Posterior cingulate gyrus (tissue), 11 donors: ENCODE data around the gene NUPR2.
"Not testable (repeated sequence)": the region's sequence is repeated elsewhere in the genome, so short reads cannot be mapped to it uniquely, and the experiment has no call there.

Experiments
- DNase-seq, 10 donors: peaks; one replicate each; pipeline versions ENCODE4 v3.0.0 to v3.0.0-alpha.2; 2020 to 2021; ENCODE audit warnings: mixed read lengths in 3 of 10
- intact Hi-C: fragments of 100-400 bp; cut with DNase I; formaldehyde crosslinking; loops from one replicate; pipeline ENCODE4 v1.15.1; 2023

The NUPR2 gene

DNA sequence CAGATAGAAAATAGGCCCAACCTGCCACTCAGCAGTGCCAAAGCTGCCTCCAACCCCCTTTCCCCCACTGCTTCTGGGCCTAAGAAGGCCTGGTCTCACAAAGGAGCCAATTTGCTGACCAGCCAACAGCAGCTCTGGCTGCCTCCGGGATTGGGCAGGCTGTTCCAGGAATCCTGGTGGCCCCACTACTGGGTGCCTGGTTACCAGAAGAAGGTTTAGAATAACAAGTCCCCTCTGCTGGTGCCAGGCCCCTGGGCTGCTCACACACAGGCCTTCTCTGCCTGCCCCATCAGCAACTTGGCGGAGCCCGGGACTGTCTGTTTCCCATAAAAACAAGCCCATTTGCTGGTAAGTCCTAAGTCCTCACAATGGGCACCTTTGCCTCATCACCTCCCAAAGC is 24.6 kb downstream of the NUPR2 start:
- intact Hi-C loops: no loop called here
- peak in 9 of 10 donors; percentile 6 to 90 (median 70) for DNase-seq

DNA sequence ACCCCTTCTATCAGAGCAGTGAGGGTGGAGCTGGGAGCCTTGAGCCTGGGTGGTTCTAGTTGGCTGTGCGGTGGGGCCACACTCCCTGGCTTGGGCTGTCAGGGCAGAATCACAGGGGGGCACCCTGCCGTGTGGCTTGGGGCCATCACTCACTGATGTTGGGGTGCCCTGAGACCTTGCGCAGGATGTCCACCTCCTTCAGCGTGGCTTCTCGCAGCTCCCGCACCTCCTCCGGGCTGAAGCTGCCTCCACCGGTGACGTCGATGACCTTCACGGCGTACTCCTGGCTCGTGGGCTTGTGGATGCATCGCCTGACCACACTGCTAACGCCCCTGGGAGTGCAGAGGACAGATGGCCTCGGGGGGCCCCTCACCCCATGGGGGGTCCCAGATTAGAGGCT is 28.8 kb downstream of the NUPR2 start:
- DNase-seq: no peak
- intact Hi-C loops: no loop called here

DNA sequence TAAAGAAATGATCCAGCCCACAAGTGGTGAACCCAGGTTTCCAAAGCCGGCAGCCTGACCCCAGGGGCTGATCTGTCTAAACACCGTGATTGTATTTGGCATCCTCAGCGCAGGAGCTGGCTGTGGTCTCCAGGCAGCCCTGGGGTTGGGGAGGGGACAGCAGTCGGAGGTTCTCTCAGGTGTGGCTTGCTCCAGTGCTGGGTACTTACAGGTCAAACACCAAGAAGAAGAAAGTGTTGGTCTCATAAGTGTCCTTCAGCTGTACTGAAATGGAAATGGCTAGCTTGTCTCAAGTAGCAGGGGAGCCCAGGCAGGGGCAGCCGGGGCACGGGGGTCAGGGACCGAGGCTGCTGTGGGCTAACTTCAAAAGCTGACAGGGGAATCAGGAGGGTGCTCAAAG is 29.5 kb downstream of the NUPR2 start:
- intact Hi-C loops: no loop called here
- DNase-seq: peak in 1 of 10 donors; percentile 59

DNA sequence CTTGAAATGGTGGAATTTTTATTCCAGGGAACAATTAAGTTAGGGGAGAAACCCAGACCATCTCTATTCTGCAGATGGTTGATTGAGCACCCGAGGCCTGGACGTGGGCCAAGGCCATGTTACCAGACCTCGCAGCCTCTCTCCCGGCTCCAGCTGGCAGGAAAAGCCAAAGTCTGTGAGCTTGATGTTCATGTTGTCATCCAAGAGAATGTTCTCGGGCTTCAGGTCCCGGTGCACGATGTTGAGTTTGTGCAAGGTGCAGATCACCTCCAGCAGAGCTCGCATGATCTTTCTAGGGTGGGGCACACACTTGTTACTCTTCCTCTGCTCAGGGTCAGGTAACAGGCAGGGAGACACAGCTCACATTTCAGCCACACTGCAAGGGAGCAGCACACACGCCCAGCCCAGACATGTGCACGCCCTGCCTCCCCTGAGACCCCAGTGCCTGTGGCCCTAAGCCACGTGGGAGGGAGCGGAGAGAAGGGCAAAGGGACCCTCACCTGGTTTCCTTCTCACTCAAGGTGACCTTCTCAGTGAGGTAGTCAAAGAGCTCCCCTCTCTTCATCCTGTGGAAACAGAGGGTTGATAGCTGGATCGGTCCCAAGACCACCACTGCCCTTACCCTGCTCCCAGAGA is 32.9 kb downstream of the NUPR2 start:
- intact Hi-C loops: no loop called here
- DNase-seq: peak; percentile 40 to 94 (median 66)

DNA sequence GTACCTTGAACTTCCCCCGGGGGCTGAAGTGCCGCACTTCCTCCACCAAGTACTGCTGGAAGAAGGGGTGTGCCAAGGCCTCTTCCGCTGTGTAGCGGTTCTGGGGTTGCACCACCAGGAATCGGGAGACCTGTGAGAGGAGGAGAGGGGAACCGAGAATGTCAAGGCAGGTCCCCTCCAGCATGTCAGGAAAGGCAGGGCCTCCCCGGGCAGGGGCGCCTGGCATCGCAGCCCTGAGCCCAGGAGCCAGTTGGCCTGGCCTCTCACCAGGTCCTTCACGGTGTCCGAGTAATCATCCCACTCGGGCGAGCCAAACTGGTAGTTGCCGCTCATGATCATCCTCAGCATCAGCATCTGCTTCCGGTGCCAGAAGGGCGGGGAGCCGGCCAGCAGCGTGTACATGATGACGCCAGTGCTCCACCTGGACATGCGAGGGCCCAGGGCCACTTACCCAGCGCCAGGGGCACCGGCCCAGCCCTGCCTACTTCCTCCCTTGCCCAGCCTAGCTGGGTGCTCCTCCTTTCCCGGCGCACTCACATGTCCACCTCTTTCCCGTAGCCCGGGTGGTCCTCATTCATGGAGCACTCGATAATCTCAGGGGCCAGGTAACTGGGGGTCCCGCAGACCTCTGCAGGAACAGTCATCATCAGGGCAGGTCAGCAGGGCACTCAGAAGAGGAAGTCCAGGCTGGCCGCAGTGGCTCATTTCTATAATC is 34.4 kb downstream of the NUPR2 start:
- intact Hi-C loops: no loop called here
- peak in 1 of 10 donors; percentile 82 for DNase-seq

DNA sequence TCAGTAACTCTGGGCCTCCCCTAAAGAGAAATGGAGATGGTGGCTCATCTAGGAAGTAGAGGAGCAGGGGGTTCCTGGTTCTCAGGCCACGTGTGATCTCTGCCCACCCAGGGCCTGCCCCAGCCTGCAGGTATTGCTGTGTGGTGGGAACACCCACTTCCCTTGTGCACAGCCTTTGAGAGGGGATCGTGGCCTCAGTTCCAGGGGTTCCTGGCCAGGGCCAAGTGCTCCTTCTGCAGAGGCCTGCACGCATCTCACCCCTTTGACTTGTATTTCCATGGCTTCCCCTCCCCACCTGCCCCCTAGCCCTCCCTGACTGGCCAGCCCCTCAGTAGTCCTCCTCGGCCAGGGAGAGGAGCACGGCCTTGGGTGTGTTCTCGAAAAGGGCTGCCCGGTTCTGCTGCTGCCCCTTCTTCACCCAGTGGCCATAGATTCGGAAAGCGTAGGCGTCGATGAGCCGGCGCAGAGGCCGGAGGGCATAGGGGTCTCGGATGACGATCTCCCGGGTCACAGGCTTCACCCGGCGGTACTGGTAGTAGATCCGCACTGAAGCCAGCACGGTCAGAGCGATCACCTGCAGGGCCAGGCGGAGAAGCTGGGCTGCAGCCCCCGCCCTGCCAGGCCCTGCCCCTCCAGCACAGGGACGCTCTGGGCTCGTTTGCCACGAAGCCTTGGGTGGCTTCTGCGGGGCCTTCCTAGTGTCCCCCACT is 35.3 kb downstream of the NUPR2 start:
- DNase-seq: peak in 1 of 10 donors; percentile 81
- intact Hi-C loops: not testable (repeated sequence)

DNA sequence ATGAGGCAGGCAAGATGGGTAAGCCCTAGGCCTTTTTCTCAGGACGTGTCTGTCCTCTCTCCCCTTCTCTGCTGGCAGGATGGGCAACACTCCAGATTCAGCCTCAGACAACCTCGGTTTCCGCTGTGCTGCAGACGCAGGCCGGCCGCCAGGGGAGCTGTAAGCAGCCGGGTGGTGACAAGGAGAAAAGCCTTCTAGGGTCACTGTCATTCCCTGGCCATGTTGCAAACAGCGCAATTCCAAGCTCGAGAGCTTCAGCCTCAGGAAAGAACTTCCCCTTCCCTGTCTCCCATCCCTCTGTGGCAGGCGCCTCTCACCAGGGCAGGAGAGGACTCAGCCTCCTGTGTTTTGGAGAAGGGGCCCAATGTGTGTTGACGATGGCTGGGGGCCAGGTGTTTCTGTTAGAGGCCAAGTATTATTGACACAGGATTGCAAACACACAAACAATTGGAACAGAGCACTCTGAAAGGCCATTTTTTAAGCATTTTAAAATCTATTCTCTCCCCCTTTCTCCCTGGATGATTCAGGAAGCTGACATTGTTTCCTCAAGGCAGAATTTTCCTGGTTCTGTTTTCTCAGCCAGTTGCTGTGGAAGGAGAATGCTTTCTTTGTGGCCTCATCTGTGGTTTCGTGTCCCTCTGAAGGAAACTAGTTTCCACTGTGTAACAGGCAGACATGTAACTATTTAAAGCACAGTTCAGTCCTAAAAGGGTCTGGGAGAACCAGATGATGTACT is 36.6 kb downstream of the NUPR2 start:
- intact Hi-C loops: loop anchor here (1.0 kb wide), 1 partner anchor 27 kb away; the partner anchor contains the start of gene CHCHD2

DNA sequence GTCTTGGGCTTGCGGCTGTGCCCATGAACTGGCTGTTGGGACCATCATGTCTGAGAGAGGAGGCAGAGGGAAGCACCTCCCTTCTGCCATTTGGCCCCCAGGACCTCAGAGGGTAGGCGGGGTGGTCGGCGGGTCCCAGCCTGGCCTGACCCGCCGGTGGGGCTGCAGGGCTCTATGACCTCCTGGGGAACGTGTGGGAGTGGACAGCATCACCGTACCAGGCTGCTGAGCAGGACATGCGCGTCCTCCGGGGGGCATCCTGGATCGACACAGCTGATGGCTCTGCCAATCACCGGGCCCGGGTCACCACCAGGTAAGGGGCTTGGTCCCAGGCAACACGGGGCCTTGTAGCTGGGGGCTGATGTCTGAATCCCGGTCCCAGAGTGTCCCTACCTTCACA is 38.0 kb downstream of the NUPR2 start:
- intact Hi-C loops: no loop called here
- peak in 1 of 10 donors; percentile 79 for DNase-seq

More for the DNA sequence above, 36.6 kb downstream of the NUPR2 start:
- peak; percentile 71 to 97 (median 83) for DNase-seq

DNA sequence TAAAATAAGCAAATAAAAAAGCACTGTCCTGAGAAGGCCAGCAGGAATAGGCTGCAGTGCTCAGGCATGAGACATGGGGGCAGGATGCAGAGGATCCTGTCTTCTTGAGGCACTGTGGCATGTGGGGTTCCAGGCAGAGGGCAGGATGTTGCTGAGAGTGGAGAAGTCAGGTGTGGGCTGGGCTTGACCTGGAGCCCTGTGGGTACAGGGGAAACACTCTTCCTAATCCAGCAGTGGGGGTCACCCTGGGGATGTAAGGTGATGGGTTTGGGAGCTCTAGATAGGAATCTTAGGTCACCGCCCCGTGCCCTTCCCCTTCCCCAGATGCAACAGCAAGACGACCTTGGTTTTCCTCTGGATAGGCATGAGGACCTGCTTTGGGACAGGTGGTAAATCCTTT is 38.5 kb downstream of the NUPR2 start:
- peak in 1 of 10 donors; percentile 58 for DNase-seq
- intact Hi-C loops: no loop called here

DNA sequence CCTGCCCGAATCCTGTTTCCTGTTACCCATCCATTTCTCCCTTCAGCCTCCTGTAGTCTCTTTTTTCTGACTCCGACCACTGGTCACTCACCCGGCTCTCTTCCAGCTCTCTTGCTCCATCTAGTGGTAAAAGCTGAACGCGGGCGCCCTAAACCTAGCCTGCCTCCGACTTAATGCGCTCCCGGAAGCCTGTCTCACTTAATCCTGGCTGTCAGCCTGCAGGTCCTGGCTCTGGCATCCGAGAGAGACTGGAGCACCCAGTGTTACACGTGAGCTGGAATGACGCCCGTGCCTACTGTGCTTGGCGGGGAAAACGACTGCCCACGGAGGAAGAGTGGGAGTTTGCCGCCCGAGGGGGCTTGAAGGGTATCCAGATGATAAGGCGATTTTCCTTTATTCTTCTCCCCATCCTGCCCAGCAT is 41.8 kb downstream of the NUPR2 start:
- intact Hi-C loops: loop anchor here (1.0 kb wide), 1 partner anchor 69 kb away; no protein-coding TSS in a partner anchor
- DNase-seq: peak; percentile 60 to 95 (median 76)

DNA sequence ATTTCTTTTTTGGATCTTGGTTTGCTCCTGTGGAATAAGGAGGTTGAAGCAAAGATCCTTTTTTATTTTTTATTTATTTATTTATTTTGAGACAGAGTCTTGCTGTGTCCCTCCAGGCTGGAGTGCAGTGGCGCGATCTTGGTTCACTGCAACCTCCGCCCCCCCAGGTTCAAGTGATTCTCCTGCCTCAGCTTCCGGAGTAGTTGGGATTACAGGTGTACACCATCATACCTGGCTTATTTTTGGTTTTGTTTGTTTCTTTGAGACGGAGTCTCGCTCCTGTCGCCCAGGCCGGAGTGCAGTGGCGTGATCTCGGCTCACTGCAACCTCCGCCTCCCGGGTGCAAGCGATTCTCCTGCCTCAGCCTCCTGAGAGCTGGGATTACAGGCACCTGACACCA is 49.8 kb downstream of the NUPR2 start:
- intact Hi-C loops, DNase-seq: not testable (repeated sequence)
